Tibial nerve (tissue), 3 donors: Measurements from ENCODE around the gene EP300.
"Not testable (repeated sequence)": the region's sequence is repeated elsewhere in the genome, so short reads cannot be mapped to it uniquely, and the experiment has no call there.

Source experiments
- POLR2A ChIP-seq, 2 donors: fragments of 450-650 bp; IDR thresholded peaks; one replicate each; pipeline ENCODE4 v1.6.1; 2017; ENCODE audit warnings: antibody characterized with exemption in 2 of 2, mild to moderate bottlenecking in 2 of 2, moderate library complexity in 2 of 2
- TF ChIP-seq, protein P1 (sequence below), 5 experiments: fragments of 200-600 bp in 3 of 5; fragments of 450-650 bp in 2 of 5; sonication (generic) in 3 of 5; IDR thresholded peaks; one replicate each; pipeline ENCODE4 v1.5.1; 2016 to 2019; ENCODE audit warnings: antibody characterized with exemption in 5 of 5, mild to moderate bottlenecking in 3 of 5, moderate library complexity in 2 of 5

DNA sequence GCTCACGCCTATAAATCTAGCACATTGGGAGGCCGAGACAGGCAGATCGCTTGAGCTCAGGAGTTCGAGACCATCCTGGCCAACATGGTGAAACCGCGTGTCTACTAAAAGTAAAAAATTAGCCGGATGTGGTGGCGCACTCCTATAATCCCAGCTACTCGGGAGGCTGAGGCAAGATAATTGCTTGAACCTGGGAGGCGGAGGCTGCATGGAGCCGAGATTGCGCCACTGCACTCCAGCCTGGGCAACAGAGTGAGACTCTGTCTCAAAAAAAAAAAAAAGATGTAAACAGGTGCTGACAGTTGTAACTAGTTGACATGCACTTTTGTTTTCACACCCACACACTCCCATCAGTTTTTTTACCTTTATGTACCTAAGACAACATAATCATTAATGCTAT, 44.0 kb upstream of the EP300 start:
- TF ChIP-seq, protein P1, sequence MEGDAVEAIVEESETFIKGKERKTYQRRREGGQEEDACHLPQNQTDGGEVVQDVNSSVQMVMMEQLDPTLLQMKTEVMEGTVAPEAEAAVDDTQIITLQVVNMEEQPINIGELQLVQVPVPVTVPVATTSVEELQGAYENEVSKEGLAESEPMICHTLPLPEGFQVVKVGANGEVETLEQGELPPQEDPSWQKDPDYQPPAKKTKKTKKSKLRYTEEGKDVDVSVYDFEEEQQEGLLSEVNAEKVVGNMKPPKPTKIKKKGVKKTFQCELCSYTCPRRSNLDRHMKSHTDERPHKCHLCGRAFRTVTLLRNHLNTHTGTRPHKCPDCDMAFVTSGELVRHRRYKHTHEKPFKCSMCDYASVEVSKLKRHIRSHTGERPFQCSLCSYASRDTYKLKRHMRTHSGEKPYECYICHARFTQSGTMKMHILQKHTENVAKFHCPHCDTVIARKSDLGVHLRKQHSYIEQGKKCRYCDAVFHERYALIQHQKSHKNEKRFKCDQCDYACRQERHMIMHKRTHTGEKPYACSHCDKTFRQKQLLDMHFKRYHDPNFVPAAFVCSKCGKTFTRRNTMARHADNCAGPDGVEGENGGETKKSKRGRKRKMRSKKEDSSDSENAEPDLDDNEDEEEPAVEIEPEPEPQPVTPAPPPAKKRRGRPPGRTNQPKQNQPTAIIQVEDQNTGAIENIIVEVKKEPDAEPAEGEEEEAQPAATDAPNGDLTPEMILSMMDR (IDR thresholded peaks at IDR 0.05), result not testable (repeated sequence)
- not testable (repeated sequence) for TF ChIP-seq POLR2A (IDR thresholded peaks at IDR 0.05)
